IgD-negative memory B cell (primary cell): Measurements from ENCODE around the gene DARS1. TPM values are rescaled to one million over a fixed set of nuclear protein-coding genes. Genes with fewer than 3 reads are reported as not detected.
A peak's percentile ranks its signal among the peaks of the same experiment; 100 is the strongest.

Experiments
- H3K27ac Mint-ChIP-seq, 3 donors: one replicate each; pipeline ENCODE4 v1.8.0; 2020 to 2022; ENCODE audit warnings: mild to moderate bottlenecking in 3 of 3, mixed read lengths in 3 of 3, moderate library complexity in 1 of 3
- H3K27me3 Mint-ChIP-seq: one replicate; pipeline ENCODE4 v1.8.0; 2021; ENCODE audit warnings: mixed read lengths
- H3K36me3 Mint-ChIP-seq: one replicate; pipeline ENCODE4 v1.8.0; 2020; ENCODE audit warnings: mild to moderate bottlenecking, mixed read lengths
- H3K4me1 Mint-ChIP-seq, 3 donors: one replicate each; pipeline ENCODE4 v1.8.0; 2020 to 2022; ENCODE audit warnings: mixed read lengths in 3 of 3, mild to moderate bottlenecking in 1 of 3
- H3K4me3 Mint-ChIP-seq, 4 donors: one replicate each; pipeline ENCODE4 v1.8.0; 2020 to 2022; ENCODE audit warnings: mild to moderate bottlenecking in 4 of 4, mixed read lengths in 4 of 4, moderate library complexity in 3 of 4
- H3K9me3 Mint-ChIP-seq, 3 donors: one replicate each; pipeline ENCODE4 v1.8.0; 2020 to 2021; ENCODE audit warnings: mixed read lengths in 3 of 3, mild to moderate bottlenecking in 1 of 3
- polyA plus RNA-seq: library from polyadenylated mRNA; unstranded; fragments of 300-500 nt; fragmentation: Illumina TruSeq; gene quantifications from one replicate; pipeline ENCODE4 v1.2.3, GENCODE V29; 2021

DARS1 gene
- polyA plus RNA-seq, 1 donor from 2014 or later = 117 TPM

GRCh38 chr2:136021976-136022375 lies 36.5 kb upstream of the DARS1 start:
- Mint-ChIP-seq H3K36me3 (no peaks in the 10 kb centered on the region), H3K27ac (no peak overlapping the region), H3K4me1 (peaks cover 9 to 16% (median 11%) of the 10 kb centered on the region in 3 donors), H3K4me3 (no peak overlapping the region), H3K9me3 (no peaks in the 10 kb centered on the region), H3K27me3 (peaks cover 2% of the 10 kb centered on the region)

GRCh38 chr2:136021406-136021805 lies 36.0 kb upstream of the DARS1 start:
- Mint-ChIP-seq H3K4me3 (peak overlapping the region in 1 of 4 donors; percentile 5), H3K9me3 (no peaks in the 10 kb centered on the region), H3K4me1 (peaks cover 9 to 16% (median 11%) of the 10 kb centered on the region in 3 donors), H3K36me3 (no peaks in the 10 kb centered on the region), H3K27ac (no peak overlapping the region), H3K27me3 (peaks cover 2% of the 10 kb centered on the region)

GRCh38 chr2:136020831-136021230 lies 35.4 kb upstream of the DARS1 start:
- Mint-ChIP-seq H3K4me1 (peaks cover 9 to 15% (median 11%) of the 10 kb centered on the region in 3 donors), H3K27ac (no peak overlapping the region), H3K9me3 (no peaks in the 10 kb centered on the region), H3K27me3 (peaks cover under 1% of the 10 kb centered on the region), H3K4me3 (no peak overlapping the region), H3K36me3 (no peaks in the 10 kb centered on the region)

GRCh38 chr2:136019825-136020224 lies 34.4 kb upstream of the DARS1 start:
- Mint-ChIP-seq H3K27me3 (no peaks in the 10 kb centered on the region), H3K9me3 (no peaks in the 10 kb centered on the region), H3K27ac (no peak overlapping the region), H3K4me3 (no peak overlapping the region), H3K4me1 (peaks cover 9 to 13% (median 11%) of the 10 kb centered on the region in 3 donors), H3K36me3 (no peaks in the 10 kb centered on the region)

- peaks cover 9 to 13% (median 11%) of the 10 kb centered on the region in 3 donors for H3K4me1 Mint-ChIP-seq
- no peak overlapping the region for H3K4me3 Mint-ChIP-seq
- H3K36me3 Mint-ChIP-seq = no peaks in the 10 kb centered on the region
- H3K9me3 Mint-ChIP-seq = no peaks in the 10 kb centered on the region
- H3K27me3 Mint-ChIP-seq = no peaks in the 10 kb centered on the region
- H3K27ac Mint-ChIP-seq = peak overlapping the region in 1 of 3 donors; percentile 28
Observed at GRCh38 chr2:136019306-136019705, 33.9 kb upstream of the DARS1 start.

- H3K27ac Mint-ChIP-seq = no peak overlapping the region
- no peaks in the 10 kb centered on the region for H3K36me3 Mint-ChIP-seq
- H3K4me3 Mint-ChIP-seq = no peak overlapping the region
- H3K4me1 Mint-ChIP-seq = peaks cover 11 to 17% (median 11%) of the 10 kb centered on the region in 3 donors
- H3K9me3 Mint-ChIP-seq = no peaks in the 10 kb centered on the region
- no peaks in the 10 kb centered on the region for H3K27me3 Mint-ChIP-seq
Observed at GRCh38 chr2:136017786-136018185, 32.4 kb upstream of the DARS1 start.

GRCh38 chr2:136016836-136017235 lies 31.4 kb upstream of the DARS1 start:
- Mint-ChIP-seq H3K27me3 (no peaks in the 10 kb centered on the region), H3K4me3 (no peak overlapping the region), H3K27ac (no peak overlapping the region), H3K36me3 (no peaks in the 10 kb centered on the region), H3K9me3 (no peaks in the 10 kb centered on the region), H3K4me1 (peaks cover 11 to 17% (median 11%) of the 10 kb centered on the region in 3 donors)

- H3K27ac Mint-ChIP-seq = no peak overlapping the region
- no peak overlapping the region for H3K4me3 Mint-ChIP-seq
- no peaks in the 10 kb centered on the region for H3K36me3 Mint-ChIP-seq
- H3K9me3 Mint-ChIP-seq = no peaks in the 10 kb centered on the region
- H3K27me3 Mint-ChIP-seq = no peaks in the 10 kb centered on the region
- H3K4me1 Mint-ChIP-seq = peaks cover 11 to 17% (median 11%) of the 10 kb centered on the region in 3 donors
Observed at GRCh38 chr2:136016427-136016826, 31.0 kb upstream of the DARS1 start.

- Mint-ChIP-seq H3K36me3 (no peaks in the 10 kb centered on the region), H3K27ac (no peak overlapping the region), H3K27me3 (no peaks in the 10 kb centered on the region), H3K9me3 (no peaks in the 10 kb centered on the region), H3K4me3 (no peak overlapping the region), H3K4me1 (peaks cover 11 to 15% (median 11%) of the 10 kb centered on the region in 3 donors)
Observed at GRCh38 chr2:136015699-136016098, 30.3 kb upstream of the DARS1 start.

- H3K4me1 Mint-ChIP-seq = peaks cover 8 to 16% (median 14%) of the 10 kb centered on the region in 3 donors
- H3K4me3 Mint-ChIP-seq = no peak overlapping the region
- H3K27me3 Mint-ChIP-seq = no peaks in the 10 kb centered on the region
- no peaks in the 10 kb centered on the region for H3K36me3 Mint-ChIP-seq
- no peaks in the 10 kb centered on the region for H3K9me3 Mint-ChIP-seq
- no peak overlapping the region for H3K27ac Mint-ChIP-seq
Observed at GRCh38 chr2:136014411-136014810, 29.0 kb upstream of the DARS1 start.

- Mint-ChIP-seq H3K4me3 (no peak overlapping the region), H3K36me3 (no peaks in the 10 kb centered on the region), H3K4me1 (peaks cover 5 to 15% (median 11%) of the 10 kb centered on the region in 3 donors)
Observed at GRCh38 chr2:136013955-136014354, 28.5 kb upstream of the DARS1 start.

GRCh38 chr2:136013136-136013685 lies 27.8 kb upstream of the DARS1 start:
- no peak overlapping the region for H3K27ac Mint-ChIP-seq
- no peak overlapping the region for H3K4me3 Mint-ChIP-seq
- H3K36me3 Mint-ChIP-seq = no peaks in the 10 kb centered on the region
- peaks cover 5 to 17% (median 13%) of the 10 kb centered on the region in 3 donors for H3K4me1 Mint-ChIP-seq
- H3K9me3 Mint-ChIP-seq = no peaks in the 10 kb centered on the region
- no peaks in the 10 kb centered on the region for H3K27me3 Mint-ChIP-seq

More at GRCh38 chr2:136013955-136014354, 28.5 kb upstream of the DARS1 start:
- Mint-ChIP-seq H3K9me3 (no peaks in the 10 kb centered on the region), H3K27me3 (no peaks in the 10 kb centered on the region), H3K27ac (no peak overlapping the region)

GRCh38 chr2:136012315-136012714 lies 26.9 kb upstream of the DARS1 start:
- no peak overlapping the region for H3K27ac Mint-ChIP-seq
- no peaks in the 10 kb centered on the region for H3K9me3 Mint-ChIP-seq
- no peaks in the 10 kb centered on the region for H3K27me3 Mint-ChIP-seq
- no peak overlapping the region for H3K4me3 Mint-ChIP-seq
- no peaks in the 10 kb centered on the region for H3K36me3 Mint-ChIP-seq
- peaks cover 9 to 21% (median 17%) of the 10 kb centered on the region in 3 donors for H3K4me1 Mint-ChIP-seq

GRCh38 chr2:136010126-136010525 lies 24.7 kb upstream of the DARS1 start:
- Mint-ChIP-seq H3K36me3 (no peaks in the 10 kb centered on the region), H3K4me1 (peaks cover 9 to 27% (median 17%) of the 10 kb centered on the region in 3 donors), H3K27ac (peak overlapping the region; percentile 43 to 67 (median 64)), H3K9me3 (no peaks in the 10 kb centered on the region), H3K27me3 (no peaks in the 10 kb centered on the region), H3K4me3 (peak overlapping the region in 1 of 4 donors; percentile 19)

- H3K4me1 Mint-ChIP-seq = peaks cover 16 to 34% (median 16%) of the 10 kb centered on the region in 3 donors
- H3K27me3 Mint-ChIP-seq = peaks cover 2% of the 10 kb centered on the region
- H3K4me3 Mint-ChIP-seq = peak overlapping the region in 3 of 4 donors; percentile 1 to 86 (median 35)
- H3K36me3 Mint-ChIP-seq = no peaks in the 10 kb centered on the region
- peaks cover 0 to 2% (median 0%) of the 10 kb centered on the region in 3 donors for H3K9me3 Mint-ChIP-seq
- peak overlapping the region; percentile 48 to 87 (median 81) for H3K27ac Mint-ChIP-seq
Observed at GRCh38 chr2:136008205-136008865, 22.9 kb upstream of the DARS1 start.

- Mint-ChIP-seq H3K9me3 (peaks cover 0 to 2% (median 0%) of the 10 kb centered on the region in 3 donors), H3K27ac (peak overlapping the region in 1 of 3 donors; percentile 69), H3K36me3 (no peaks in the 10 kb centered on the region), H3K4me3 (no peak overlapping the region), H3K4me1 (peaks cover 15 to 35% (median 22%) of the 10 kb centered on the region in 3 donors), H3K27me3 (peaks cover 2% of the 10 kb centered on the region)
Observed at GRCh38 chr2:136006658-136007057, 21.2 kb upstream of the DARS1 start.
